Glomerular visceral epithelial cell (primary cell): ENCODE data around the gene NSD2.
A peak's percentile ranks its signal among the peaks of the same experiment; 100 is the strongest.
"Not testable (repeated sequence)": the region's sequence is repeated elsewhere in the genome, so short reads cannot be mapped to it uniquely, and the experiment has no call there.

Experiments used
- DNase-seq: peaks from one replicate; pipeline ENCODE4 v3.0.0-alpha.2; 2016; ENCODE audit errors: extremely low spot score

The NSD2 gene

DNA sequence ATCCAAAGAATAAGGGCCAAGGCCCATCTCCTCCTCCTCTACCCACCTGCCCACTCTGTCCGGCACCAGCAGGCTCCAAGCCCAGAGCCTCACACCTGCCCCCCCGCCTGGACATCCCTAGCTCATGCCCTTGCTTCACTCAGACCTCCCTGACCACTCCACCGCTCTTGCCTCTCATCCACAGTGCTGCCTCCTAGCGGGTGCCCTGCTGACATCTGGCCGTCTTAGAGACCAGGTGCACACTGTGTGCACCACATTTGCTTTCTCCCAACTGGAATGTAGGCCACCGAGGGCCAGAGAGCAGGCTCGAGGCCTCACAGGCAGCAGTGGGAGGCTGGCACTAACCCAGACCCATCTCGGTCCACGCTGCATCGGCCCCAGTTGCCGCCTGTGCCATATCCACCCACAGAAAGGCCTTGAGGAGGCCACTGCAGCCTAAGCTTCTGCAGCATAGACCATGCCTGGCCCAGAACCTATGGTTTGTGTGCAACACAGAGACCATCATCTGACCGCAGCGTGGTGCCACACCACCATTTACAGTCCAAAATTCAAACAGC, 28.8 kb upstream of the NSD2 start:
- no peak for DNase-seq

DNA sequence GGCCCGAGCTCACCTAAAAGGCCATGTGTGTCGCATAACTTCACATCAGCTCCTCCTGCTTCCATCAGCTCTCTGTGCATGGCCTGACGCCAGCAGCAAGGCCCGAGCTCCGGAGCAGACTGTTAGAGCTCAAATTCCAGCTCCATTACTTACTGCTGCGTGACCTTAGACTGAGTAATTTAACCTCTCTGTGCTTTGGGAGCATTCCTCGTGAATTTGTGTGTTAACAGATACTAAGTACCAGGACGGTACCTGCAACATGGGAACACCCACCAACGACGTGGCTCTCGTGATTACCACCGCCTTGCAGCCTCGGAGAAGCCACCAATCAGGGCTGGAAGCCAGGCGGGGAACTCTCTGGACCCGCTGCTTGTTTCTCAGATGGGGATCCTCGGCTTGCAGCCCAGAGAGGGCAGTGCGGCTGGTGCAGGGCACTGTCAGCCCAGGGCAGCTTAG, 28.2 kb upstream of the NSD2 start:
- DNase-seq = peak; percentile 72

DNA sequence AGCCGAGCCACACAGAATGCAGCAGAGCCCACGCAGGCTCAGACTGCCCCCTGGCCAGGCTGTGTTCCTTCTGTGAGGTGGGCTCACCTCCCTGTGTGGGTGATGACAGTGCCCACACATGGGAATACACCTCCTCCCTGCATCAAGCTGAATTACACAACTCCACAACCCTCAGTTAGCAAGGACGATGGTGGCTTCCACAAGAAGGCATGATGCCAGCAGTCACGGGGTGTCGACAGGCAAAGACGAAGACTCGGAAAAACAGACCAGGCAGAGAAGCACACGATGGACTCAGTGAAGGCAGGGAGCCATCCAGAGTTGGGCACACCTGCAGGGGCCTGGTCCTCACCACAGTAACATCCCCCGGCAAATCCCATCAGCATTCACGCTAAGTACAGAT, 27.3 kb upstream of the NSD2 start:
- DNase-seq = no peak

DNA sequence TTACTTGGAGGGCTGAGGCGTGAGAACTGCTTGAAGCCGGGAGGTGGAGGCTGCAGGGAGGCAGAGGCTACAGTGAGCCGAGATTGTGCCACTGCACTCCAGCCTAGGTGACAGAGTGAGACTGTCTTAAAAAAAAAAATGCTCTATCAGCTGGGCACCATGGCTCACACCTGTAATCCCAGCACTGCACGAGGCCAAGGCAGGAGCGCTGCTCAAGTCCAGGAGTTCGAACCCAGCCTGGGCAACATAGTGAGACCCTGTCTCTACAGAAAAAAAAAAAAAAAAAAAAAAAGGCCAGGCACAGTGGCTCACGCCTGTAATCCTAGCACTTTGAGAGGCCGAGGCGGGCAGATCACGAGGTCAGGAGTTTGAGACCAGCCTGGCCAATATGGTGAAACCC, 26.6 kb upstream of the NSD2 start:
- DNase-seq = not testable (repeated sequence)

DNA sequence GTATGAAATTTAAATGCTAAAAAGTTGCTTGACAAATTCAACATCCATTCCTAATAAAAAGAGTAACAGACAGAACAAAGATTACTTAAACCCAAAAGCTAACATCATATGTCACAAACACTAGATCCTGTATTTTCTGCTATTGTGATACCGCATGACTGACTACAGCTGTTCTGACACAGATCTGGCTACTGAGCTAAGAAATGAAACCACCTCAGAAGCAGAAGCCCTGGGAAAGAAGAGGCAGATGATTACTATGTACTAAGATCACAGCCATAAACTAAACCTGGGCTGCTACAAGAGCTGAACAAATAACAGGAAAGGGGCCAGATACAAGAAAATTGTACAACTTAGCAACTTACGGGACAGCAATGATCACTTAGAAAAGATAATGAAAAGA, 24.6 kb upstream of the NSD2 start:
- no peak for DNase-seq

DNA sequence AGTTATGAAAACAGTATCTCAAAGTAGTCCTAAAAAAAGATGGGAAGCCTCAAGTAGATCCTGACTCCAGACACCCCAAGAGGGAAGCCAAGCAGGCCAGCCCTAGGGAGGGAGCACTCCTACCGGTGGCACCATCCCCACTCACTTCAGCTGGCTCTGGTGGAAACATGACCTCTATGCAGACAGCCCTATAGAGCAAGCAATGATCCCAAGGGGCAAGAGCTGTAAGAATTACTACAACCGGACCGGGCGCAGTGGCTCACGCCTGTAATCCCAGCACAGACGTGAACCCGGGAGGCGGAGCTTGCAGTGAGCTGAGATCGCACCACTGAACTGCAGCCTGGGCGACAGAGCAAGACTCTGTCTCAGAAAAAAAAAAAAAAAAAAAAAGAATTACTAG, 20.9 kb upstream of the NSD2 start:
- no peak for DNase-seq

DNA sequence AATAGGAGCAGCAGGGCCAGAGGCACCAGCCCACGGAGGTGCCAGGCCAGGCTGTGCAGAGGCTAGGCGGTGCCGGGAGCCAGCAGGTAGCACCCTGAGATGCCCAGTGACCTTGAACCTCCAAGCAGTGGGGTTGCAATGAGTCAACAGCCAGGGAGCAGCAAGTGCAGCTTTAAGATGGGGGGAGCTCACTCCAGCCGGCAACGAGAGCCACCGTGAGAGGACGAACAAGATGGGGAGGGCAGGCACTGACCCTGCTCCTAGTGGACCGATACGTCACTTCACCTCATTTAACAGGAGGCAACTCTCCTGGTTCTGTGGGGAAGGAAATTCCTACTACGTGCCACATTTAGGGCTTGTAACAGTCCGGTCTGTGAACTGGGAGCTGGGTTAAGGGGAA, 20.0 kb upstream of the NSD2 start:
- DNase-seq = no peak

DNA sequence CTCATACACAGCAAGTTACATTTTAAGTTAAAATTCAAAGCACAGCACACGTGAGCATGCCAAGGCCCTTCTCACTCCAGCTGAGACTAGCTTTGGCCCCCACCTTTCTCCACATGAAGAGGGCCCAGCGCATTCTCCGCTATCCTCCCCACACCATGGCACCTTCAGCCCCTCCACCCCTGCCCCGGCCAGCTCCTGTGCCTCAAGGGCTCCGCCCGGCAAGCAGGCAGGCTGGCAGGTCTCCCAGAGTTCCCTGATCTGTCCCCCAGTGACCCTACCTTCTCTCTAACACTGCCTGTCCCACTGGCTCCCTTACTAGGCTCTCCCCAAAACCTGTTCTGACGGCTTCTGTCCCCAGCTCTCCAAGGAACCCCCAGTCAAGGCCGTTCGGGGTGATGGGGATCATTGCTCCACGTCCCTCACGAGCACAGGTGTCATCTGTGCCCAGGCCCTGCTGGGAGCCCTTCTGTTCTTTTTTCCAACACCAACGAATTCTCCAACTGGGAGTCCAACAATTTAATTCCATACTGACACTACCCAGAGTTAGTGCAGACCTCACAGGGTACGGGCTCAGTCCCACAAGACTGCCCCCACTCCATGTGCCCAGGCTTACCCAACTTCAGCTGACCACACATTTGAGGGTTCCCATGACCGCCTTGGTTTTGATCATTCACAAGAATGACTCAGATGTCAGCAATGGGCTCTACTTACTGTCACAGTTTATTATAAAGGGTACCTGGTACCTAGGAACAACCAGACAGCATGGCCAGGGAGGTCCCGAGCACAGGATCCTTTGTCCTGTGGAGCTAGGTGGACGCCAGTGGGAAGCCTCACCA, 19.4 kb upstream of the NSD2 start:
- peak; percentile 55 for DNase-seq

DNA sequence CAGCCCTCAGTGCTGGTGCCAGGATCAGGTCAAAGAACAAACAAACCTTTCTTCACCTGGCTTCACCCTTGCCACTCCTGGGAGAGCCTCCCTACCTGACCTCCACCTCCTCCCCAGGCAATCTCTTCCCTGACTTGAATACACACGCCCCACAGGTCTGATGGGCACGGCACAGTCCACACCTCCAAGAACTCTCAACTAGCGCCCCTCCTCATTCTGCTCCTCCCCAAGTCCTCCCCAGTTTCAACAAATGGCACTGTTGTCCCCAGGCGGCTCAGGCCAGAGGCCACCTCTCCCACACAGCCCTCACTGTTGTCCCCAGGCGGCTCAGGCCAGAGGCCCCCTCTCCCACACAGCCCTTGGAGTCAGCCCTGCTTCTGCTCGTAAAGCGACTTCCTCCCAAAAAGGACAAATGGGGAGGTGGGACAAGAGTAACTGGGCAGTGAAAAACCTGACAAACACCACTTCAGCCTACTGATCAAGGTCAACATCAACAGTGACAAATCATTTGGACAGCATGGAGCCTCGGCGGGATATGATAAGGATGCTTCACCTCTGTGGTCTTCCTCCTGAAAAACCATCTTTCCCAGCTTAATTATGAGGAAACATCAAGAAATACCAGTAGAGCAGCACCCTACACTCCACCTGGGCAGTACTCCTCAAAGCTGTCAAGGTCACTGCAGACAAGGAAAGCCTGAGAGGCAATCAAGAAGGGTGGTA, 18.1 kb upstream of the NSD2 start:
- DNase-seq = no peak

DNA sequence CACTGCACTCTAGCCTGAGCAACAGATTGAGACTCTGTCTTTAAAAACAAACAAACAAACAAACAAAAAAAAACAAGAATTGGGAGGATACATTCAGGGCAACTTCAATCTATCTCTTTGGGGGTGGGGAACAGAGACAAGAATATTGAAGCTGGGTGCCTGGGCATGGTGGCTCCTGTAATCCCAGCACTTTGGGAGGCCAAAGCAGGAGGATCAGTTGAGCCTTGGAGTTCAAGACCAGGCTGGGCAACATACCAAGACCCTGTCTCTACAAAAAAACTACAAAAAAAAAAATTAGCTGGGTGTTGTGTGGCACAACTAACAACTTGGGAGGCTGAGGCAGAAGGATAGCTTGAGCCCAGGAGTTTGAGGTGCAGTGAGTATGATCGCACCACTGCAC, 16.4 kb upstream of the NSD2 start:
- DNase-seq = no peak

DNA sequence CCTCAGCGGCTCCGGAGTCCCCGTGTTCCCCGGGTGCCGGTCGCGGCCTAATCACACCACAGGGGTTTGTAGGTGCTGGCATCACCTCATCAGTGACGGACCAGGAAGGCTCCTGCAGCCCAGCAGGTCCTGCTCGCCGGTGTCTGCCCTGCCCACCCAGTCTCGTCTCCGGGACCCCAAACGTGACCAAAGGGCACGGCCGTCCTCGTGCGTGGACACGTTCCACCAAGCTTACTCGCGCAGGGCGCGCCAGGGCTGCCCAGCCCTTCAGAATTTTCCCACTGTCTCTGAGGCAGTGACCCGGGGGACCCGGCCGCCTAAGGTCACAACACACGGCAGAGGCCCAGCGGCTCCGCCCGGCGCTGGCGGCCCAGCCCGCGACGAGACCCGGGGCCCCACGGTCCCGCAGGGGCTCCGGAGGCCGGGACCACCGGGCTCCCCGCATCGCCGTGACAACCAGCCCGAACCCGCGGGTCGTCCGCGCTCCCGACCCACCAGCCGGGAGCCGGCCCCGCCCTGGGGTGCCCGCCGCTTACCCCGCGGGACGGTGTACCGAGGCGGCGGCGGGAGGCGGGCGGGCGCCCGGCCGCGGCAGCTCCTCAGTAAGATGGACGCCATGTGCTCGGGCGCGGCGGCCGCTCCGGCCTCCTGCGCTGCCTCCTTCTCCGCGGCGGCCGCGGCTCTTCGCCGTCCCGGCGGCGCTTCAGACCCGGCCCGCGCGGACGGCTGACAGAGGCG, 15.7 kb upstream of the NSD2 start:
- DNase-seq = peak; percentile 21

DNA sequence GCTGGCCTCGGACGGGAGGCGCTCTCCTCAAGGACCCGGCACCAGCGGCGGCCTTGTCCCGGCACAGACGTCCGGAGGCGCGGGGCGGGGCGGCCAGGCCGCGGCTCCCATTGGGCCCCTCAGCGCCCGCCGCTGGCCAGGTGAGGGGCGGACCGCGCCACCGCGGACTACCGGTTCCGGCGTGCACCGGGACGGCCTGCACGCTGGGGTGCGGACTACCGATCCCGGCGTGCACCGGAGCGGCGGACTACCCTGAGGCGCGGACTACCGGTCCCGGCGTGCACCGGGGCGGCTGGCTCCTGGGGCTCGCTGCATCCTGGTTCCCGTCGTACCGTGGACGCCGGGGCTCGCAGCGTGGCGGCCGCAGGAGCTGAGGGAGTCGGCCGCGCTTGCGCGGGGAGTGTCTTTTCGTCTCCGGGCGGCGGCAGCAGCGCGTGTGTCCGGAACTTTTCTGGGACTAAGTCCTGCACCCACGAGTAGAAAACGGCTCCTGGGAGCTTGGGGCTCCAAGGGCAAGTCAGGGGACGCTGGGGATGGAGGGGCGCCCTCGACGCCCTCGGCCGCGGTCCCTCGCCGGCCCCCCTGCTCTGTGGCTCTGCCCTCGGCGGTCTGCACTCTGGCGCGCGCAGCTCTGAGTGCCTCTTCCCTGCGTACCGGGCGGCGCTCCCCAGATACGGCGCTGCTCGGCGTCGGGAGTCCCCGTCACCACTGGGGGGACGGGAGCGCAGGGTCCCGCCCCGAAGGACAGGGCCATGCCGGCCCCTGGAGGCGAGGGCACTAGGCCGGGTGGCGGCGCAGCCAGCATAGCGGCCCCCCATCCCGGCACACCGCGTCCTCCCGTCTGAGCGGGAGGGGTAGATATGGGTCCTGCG, 14.9 kb upstream of the NSD2 start, which contains the start of gene LETM1:
LETM1 (minus strand) TSS at position 86 of the 872 bp plus-strand sequence. CDS start 206 bp downstream, outside the sequence.
- peak; percentile 94 for DNase-seq

DNA sequence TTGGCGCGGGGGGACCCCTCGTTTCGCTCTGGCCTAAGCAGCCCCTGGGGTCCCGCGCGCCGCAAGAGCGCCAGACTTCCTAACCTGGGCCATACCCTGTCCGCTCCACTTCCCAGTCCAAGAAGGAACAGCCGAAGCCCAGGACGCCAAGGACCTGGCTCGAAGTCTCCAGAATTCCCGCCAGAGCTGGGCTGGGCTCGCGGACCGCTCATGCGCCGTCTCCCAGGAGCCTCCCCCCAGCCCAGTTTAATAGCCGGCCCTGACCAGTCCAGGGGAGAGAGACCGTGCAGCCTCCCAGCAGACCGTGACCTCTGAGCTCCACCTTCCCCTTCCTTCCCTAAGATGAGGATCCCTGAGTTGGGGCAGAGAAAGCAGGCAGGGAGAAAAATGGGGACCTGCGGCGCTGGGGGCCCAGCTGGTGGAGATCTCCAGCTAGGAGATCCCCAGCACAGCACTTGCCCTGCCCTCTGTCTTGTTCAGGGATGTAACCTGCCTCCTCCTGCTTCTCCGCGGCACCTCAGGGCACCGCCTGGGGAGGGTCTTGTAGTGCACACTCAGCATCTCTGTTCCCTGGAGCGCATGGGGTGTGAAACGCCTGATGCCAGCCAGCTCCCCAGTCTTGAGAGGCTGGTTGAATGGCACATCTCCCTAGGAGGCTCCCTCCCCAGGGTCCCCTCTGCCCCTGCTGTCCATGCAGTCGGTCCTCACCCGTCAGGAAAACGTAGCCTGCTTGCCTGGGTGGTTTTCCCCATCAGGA, 14.1 kb upstream of the NSD2 start:
- DNase-seq = peak; percentile 53

DNA sequence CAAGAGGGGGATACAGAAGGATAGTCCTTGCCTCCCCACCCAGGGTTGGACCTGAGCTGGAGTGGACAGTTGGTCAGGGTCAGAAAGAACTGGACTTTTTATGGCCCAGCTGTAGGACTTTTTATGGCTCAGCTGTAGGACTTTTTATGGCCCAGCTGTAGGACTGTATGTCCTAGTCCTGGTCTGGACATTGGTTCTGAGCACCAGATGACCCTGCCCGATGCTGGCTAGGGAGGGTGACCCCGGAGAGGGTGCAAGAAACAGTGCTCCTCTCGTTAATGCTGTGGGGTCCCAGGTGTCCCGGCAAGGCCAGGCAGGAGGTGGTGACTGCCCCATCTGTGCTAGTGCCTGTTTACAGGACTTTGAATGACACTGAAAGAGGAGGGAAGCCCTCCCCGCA, 13.3 kb upstream of the NSD2 start:
- DNase-seq = no peak

DNA sequence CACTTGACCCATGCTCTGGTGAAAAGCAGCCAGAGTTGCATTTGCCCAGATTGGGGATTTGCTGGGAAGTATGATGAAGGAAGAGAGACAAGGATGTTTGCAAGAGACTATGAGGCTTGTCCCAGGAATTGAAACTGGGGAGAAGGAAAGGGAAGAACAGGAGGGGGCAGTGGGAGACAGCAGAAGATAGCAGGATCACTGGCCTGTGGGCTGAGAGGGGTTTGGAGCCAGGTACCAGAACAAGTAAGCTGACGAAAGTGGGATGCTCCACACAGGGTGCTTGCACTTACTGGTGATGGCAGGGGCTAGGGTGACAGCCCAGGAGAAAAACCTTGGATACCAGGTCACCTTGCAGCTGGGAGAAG, 11.8 kb upstream of the NSD2 start:
- no peak for DNase-seq

DNA sequence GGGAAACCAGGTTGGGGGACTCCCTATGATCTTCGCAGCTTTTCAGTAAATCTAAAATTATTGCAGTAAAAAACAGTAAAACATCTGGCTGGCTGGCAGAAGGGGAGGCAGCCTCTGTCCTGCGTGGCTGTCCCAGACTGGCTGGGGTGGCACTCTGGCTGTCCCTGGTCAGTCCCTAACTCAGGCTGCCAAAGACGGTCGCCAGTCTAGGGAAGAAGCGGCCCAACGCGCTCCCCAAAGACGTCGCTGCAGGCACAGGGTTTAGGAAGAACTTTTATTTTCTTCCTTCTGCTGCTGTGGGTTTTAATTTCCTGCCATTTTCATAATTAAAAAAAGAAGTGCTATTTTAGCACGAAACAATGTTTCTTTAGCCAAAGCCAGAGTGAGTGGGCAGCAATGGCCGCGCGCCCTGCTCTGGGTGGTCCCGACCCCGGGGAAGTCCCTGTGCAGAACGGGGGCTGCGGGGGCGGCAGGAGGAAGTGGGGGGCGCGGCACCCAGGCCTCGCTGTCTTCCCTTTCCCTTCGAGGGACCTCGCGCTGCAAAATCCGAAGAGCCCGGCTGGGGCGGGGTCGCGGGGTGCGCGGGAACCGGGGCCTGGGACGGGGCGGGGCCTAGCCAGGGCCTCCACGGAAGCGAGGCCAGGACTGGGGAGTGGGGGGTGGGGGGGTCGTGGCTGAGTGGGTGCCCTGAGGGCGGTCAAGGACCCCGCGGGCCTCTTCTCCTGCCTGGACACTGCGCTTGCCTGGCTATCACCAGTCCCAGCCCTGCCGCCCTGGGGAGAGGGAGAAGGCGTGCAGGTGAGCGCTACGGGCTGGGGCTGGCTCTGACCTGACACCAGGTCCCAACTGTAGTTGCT, 8.9 kb upstream of the NSD2 start:
- DNase-seq = no peak

DNA sequence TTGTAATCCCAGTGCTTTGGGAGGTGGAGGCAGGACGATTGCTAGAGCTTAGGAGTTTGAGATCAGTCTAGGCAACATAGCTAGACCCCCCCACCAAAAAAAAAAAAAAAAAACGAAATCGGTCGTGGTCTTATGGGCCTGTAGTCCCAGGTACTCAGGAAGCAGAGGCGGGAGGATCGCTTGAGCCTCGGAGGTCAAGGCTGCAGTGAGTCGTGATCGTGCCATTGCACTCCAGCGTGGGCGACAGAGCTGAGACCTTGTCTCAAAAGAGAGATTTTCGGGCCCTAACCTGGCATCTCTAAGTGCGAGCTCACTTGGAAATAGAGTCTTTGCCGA, 8.3 kb upstream of the NSD2 start:
- no peak for DNase-seq

DNA sequence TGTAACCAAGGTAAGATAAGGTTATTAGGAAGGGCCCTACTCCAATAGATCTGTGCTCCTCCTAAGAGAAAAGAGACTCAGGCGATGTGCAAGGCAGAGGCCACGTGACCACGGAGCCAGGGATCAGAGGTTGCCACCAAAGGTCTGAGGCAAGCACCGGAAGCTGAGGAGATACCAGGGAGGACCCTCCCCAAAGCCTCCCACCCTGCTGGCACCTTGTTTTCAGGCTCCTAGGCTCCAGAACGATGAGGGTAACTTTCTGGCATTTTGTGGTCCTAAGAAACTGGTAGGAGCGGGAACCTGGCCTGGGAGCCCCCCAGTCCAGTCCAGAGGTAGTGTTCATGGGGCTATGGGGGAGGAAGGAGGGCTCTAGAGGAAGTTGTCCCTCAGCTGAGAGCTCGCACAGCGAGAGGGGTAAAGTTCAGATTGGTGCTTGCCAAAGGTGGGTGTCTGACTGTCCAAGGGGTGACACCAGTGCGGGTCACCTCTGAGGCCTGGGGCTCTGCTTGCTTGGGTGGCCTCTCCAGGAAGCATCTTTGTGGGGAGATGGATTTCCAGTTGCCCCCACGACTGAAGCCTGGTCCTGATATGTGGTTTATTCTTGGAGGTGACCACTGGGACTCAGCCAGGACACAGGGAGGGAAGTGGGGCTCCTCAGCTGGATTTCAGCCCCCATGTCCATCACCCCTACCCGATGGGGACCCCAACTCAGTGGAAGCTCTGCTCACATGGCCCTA, 7.7 kb upstream of the NSD2 start:
- DNase-seq = no peak
